Measurements from ENCODE around the gene SAMD14. TPM values are rescaled to one million over a fixed set of nuclear protein-coding genes. Genes with fewer than 3 reads are reported as not detected.

SAMD14 gene
- total RNA-seq, 1 donor: 2.5 TPM

- peak within 1 kb of the TSS; percentile 53 for H3K27ac ChIP-seq (ENCODE audit: low read depth, low read length)
- peak within 1 kb of the TSS; percentile 93 for H2AFZ ChIP-seq (ENCODE audit: low read length)
- H3K4me1 ChIP-seq (ENCODE audit: insufficient read depth, low read length): peaks cover 27% of the 10 kb centered on the region
- DNase-seq (ENCODE audit: insufficient read length, low spot score, missing footprints): peak; percentile 100
- H3K27me3 ChIP-seq (ENCODE audit: insufficient read depth, low read length): no peaks in the 10 kb centered on the region
- peak within 1 kb of the TSS; percentile 100 for H3K4me2 ChIP-seq (ENCODE audit: insufficient read depth, low read length)
- H3K36me3 ChIP-seq (ENCODE audit: insufficient read depth, low read length): peaks cover 29% of the 10 kb centered on the region
- H4K20me1 ChIP-seq (ENCODE audit: insufficient read depth, low read length): peaks cover 3% of the 10 kb centered on the region
- TF ChIP-seq CTCF (IDR thresholded peaks at IDR 0.05; ENCODE audit: extremely low read depth, low read depth, low read length): no peak
- H3K4me3 ChIP-seq (ENCODE audit: insufficient read depth, low read length): peak within 1 kb of the TSS; percentile 98
- no peaks in the 10 kb centered on the region for H3K9me3 ChIP-seq (ENCODE audit: low read depth, low read length)
- H3K79me2 ChIP-seq (ENCODE audit: insufficient read depth, low read length): peaks cover 9% of the 10 kb centered on the region
Observed at GRCh38 chr17:50094753-50095619, 35.0 kb downstream of the SAMD14 start, which contains the start of gene PDK2. PDK2 (plus strand) TSS chr17:50095351; CDS start chr17:50095436, 85 bp downstream.

DNA sequence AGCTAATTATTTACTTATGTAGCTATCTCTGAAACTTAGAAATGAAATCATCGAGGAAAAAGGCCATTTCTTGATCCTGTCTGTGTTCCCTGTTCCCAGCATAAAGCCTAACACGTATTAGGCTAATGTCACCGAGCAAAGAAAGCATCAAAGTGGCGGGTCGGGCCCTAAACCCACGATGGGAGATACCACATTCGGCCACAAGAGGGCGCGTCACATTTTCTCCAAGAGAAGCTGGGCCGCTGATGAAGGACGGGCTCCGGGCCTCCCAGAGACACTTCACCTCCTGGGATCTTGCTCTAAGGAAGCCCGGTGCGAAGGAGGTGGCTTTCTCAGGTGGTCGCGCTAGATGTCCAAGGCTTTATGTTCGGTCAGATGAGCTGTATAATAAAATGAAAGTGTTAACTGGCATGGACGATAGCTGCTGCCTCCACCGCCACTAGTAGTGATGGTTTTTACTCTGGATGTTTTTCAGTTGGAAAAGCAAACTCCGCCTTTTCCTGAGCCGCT is 35.7 kb downstream of the SAMD14 start:
- peak overlapping the region; percentile 53 for H3K27ac ChIP-seq (ENCODE audit: low read depth, low read length)
- H2AFZ ChIP-seq (ENCODE audit: low read length): peak overlapping the region; percentile 93
- no peaks in the 10 kb centered on the region for H4K20me1 ChIP-seq (ENCODE audit: insufficient read depth, low read length)
- H3K9me3 ChIP-seq (ENCODE audit: low read depth, low read length): no peaks in the 10 kb centered on the region
- H3K79me2 ChIP-seq (ENCODE audit: insufficient read depth, low read length): peaks cover 9% of the 10 kb centered on the region
- TF ChIP-seq CTCF (IDR thresholded peaks at IDR 0.05; ENCODE audit: extremely low read depth, low read depth, low read length): peak; percentile 92
- H3K4me1 ChIP-seq (ENCODE audit: insufficient read depth, low read length): peaks cover 23% of the 10 kb centered on the region
- H3K36me3 ChIP-seq (ENCODE audit: insufficient read depth, low read length): peaks cover 36% of the 10 kb centered on the region
- H3K27me3 ChIP-seq (ENCODE audit: insufficient read depth, low read length): no peaks in the 10 kb centered on the region
- H3K4me3 ChIP-seq (ENCODE audit: insufficient read depth, low read length): peak overlapping the region; percentile 98
- peak; percentile 96 for DNase-seq (ENCODE audit: insufficient read length, low spot score, missing footprints)
- peak overlapping the region; percentile 100 for H3K4me2 ChIP-seq (ENCODE audit: insufficient read depth, low read length)

- TF ChIP-seq CTCF (IDR thresholded peaks at IDR 0.05; ENCODE audit: extremely low read depth, low read depth, low read length): no peak
- Histone ChIP-seq H3K79me2 (ENCODE audit: insufficient read depth, low read length) (peaks cover 9% of the 10 kb centered on the region), H3K27ac (ENCODE audit: low read depth, low read length) (peak overlapping the region; percentile 53), H3K4me3 (ENCODE audit: insufficient read depth, low read length) (peak overlapping the region; percentile 98), H2AFZ (ENCODE audit: low read length) (peak overlapping the region; percentile 93), H3K27me3 (ENCODE audit: insufficient read depth, low read length) (no peaks in the 10 kb centered on the region), H3K9me3 (ENCODE audit: low read depth, low read length) (no peaks in the 10 kb centered on the region), H3K4me1 (ENCODE audit: insufficient read depth, low read length) (peaks cover 23% of the 10 kb centered on the region), H3K4me2 (ENCODE audit: insufficient read depth, low read length) (peak overlapping the region; percentile 100), H3K36me3 (ENCODE audit: insufficient read depth, low read length) (peaks cover 36% of the 10 kb centered on the region), H4K20me1 (ENCODE audit: insufficient read depth, low read length) (peaks cover 1% of the 10 kb centered on the region)
- DNase-seq (ENCODE audit: insufficient read length, low spot score, missing footprints): no peak
Observed at GRCh38 chr17:50093807-50094206, 36.2 kb downstream of the SAMD14 start.

DNA sequence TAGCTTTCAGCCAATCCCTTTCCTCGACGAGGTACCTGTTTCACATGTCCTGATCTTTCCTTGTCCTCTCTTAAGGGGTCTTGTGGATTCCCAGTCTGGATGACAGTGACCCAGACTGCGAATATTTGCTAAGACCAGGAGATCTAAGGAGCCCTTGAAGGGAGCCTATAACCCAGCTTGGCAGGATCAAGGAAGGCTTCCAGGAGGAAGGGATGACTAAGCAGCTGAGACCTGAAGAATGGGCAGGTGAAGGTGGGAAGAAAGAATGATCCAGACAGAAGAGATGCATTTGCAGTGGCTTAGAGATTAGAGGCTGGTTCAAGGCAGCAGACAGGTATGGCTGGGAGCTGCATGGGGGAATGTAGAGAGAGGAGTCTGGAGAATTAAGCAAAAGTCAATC is 36.7 kb downstream of the SAMD14 start:
- H3K4me2 ChIP-seq (ENCODE audit: insufficient read depth, low read length): no peak overlapping the region
- peak; percentile 44 for DNase-seq (ENCODE audit: insufficient read length, low spot score, missing footprints)
- H3K4me3 ChIP-seq (ENCODE audit: insufficient read depth, low read length): no peak overlapping the region
- peaks cover 36% of the 10 kb centered on the region for H3K36me3 ChIP-seq (ENCODE audit: insufficient read depth, low read length)
- H2AFZ ChIP-seq (ENCODE audit: low read length): no peak overlapping the region
- H3K79me2 ChIP-seq (ENCODE audit: insufficient read depth, low read length): peaks cover 9% of the 10 kb centered on the region
- no peak for TF ChIP-seq CTCF (IDR thresholded peaks at IDR 0.05; ENCODE audit: extremely low read depth, low read depth, low read length)
- H4K20me1 ChIP-seq (ENCODE audit: insufficient read depth, low read length): peaks cover 4% of the 10 kb centered on the region
- peaks cover 23% of the 10 kb centered on the region for H3K4me1 ChIP-seq (ENCODE audit: insufficient read depth, low read length)
- H3K9me3 ChIP-seq (ENCODE audit: low read depth, low read length): no peaks in the 10 kb centered on the region
- H3K27me3 ChIP-seq (ENCODE audit: insufficient read depth, low read length): no peaks in the 10 kb centered on the region
- H3K27ac ChIP-seq (ENCODE audit: low read depth, low read length): no peak overlapping the region
